ENCODE data around the gene U2AF2.

GRCh38 chr19:55626350-55626749 is 28.5 kb upstream of the U2AF2 start:
- TF ChIP-seq, protein P1, sequence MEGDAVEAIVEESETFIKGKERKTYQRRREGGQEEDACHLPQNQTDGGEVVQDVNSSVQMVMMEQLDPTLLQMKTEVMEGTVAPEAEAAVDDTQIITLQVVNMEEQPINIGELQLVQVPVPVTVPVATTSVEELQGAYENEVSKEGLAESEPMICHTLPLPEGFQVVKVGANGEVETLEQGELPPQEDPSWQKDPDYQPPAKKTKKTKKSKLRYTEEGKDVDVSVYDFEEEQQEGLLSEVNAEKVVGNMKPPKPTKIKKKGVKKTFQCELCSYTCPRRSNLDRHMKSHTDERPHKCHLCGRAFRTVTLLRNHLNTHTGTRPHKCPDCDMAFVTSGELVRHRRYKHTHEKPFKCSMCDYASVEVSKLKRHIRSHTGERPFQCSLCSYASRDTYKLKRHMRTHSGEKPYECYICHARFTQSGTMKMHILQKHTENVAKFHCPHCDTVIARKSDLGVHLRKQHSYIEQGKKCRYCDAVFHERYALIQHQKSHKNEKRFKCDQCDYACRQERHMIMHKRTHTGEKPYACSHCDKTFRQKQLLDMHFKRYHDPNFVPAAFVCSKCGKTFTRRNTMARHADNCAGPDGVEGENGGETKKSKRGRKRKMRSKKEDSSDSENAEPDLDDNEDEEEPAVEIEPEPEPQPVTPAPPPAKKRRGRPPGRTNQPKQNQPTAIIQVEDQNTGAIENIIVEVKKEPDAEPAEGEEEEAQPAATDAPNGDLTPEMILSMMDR (IDR thresholded peaks at IDR 0.05 in 4 of 5, conservative IDR thresholded peaks at IDR 0.05 in 1 of 5), result no peak
- no peak for TF ChIP-seq POLR2A (IDR thresholded peaks at IDR 0.05)

All from gastrocnemius medialis (tissue), 4 donors.